GM19099 (cell line): Measurements from ENCODE around the gene KCTD20.

Experiments used
- POLR2A ChIP-seq: IDR thresholded peaks from 3 replicates; pipeline ENCODE4 v1.6.1; 2011; ENCODE audit warnings: low read depth; ENCODE audit not compliant: insufficient read length; ENCODE audit errors: extremely low read depth

KCTD20 gene

DNA sequence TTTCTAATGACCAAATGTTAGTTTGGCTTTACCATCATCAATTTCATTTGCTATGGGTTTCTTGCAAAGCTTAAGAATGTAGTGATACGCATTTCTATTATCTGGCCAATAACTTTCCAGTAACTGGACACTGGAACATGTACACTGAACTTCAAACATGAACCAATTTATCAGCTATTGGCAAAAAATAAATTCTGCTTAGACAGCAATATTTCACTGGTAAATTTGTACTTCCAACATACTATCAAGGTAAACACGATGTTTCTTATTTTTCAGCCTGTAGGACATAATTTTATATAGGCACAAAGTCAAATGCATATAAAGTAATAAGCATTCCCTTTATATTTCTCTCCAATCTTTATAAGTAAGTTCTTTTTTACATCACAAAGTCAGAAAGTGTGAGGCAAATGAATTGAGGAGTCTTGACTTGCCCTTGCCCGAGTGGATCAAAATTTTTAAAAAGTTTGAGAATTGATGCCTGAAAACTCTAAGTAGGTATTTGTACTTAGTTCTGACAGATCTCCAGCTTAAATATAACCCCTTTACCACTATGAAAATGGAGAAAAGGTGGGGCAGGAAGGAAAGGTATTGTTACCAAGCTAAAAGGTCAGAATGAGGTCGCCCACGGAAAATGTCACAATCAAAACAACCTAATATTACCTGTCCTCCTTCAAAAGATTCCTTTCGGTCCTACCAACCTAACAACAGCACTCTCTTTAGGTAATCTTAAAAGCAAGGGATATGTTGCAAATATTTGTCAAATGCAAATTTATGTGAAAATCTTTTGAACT lies 63.1 kb downstream of the KCTD20 start:
- TF ChIP-seq POLR2A: no peak

DNA sequence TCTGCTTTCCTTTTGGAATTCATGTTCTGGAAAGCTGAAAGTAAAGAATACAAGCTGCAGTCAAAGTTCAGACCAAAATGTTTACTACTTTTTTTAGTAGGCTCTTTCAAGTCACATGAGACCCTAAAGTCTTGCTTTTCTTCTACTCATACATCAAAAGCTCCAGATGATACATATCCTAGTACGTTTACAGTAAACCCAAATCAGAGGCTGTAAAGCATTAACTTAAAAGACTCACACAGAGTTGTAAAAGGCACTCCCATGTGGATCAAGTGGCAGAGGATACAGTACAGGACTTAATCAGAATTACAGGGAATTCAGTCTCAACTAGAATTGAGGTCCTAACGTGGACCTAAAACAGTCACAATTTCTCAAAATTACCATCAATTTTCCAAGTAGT lies 63.8 kb downstream of the KCTD20 start:
- TF ChIP-seq POLR2A: no peak

DNA sequence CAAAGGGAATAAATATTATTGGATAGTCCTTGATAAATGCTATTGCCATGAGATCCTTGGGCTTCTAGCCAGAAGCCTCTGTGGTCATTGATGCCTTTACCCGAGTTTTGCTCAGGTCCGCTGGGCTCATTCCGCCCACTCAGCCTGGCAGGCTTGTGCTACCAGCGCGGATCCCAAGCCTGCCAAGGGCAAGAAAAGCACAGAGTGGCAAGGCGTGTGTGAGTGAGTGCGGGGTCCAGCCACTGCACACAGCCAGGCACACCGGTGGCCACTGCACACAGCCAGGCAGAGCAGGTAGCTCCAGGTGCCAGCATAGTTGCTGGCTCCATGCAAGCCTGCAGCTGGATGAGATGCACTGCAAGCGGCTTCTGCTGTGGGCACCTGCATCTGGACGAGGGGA lies 65.7 kb downstream of the KCTD20 start:
- no peak for TF ChIP-seq POLR2A

- no peak for TF ChIP-seq POLR2A
Measured at GRCh38 chr6:36510365-36510764, 67.6 kb downstream of the KCTD20 start.

GRCh38 chr6:36514554-36515456 lies 72.0 kb downstream of the KCTD20 start:
- TF ChIP-seq POLR2A: no peak

DNA sequence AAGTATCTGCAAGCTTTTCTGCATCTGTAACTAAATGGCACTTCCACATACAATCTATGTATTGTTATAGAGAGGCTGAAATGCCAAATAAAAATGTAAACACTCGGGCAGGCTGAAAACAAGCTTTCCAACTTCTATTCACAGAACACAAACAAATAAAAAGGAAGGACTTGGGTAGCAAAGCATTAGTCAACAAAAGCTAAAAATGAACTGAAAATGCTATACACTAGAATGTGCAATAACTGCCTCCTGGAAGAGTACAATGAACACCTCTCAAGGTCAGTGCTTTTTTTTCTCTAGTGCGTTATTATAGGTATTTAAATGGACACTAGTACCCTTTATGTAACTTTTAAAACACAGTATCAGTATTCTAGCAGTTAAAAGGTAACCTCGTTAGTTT lies 73.0 kb downstream of the KCTD20 start:
- TF ChIP-seq POLR2A: no peak

- no peak for TF ChIP-seq POLR2A
Measured at GRCh38 chr6:36516559-36516958, 73.8 kb downstream of the KCTD20 start.

DNA sequence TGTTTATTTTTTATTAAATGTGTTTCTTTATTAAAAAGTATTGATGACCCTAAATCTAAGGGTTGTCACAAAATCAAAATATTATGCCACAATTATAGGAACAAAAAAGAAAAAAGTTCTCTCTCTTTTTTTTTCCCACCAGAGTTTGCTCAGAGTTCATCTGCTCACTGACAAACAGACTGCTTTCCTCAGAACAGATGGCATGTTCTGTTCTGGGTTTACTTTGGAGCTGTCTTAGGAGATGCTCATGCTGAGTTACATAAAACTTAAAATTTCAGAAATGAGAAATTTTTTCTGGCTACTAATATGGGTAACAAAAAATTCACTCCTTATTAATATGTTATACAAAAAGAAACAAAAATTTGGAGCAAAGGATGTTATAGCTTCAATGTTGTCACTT lies 74.2 kb downstream of the KCTD20 start:
- TF ChIP-seq POLR2A: no peak

DNA sequence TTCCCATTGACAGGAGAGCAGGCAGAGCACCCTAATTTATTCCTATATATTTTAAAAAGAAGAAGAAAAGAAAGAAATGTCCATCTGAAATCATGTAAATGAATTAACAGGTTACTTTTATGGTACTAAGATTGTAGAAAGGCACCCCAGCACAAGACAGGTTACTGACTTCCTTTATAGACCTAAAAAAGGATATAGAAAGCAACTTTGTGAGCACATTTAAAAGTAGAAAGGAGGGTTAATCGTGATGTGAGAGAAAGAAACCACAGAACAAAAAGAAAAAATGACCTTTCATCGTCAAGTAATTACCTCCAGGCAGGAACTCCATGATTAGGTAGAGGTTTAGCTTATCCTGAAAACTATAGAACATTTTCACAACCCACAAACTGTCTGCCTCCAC lies 74.6 kb downstream of the KCTD20 start:
- no peak for TF ChIP-seq POLR2A

DNA sequence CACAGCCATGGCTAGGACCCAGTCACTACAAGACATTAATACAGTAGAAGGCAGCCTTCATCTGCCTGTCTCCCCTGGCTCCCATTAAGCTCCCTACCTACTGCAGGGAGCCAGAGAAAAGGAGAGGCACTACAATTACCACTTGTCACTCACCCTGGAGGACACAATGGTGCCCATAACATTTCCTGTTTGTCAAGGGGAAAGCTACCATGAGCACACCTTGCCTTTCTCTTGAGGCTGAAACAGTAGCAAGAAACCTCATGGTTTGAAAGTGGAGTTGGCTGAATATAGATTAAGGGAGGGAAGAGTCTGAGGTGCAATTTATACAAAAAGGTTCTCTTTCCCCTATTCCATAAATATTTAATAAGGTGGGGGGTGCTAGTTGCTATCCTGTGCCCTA lies 76.6 kb downstream of the KCTD20 start:
- TF ChIP-seq POLR2A: no peak

DNA sequence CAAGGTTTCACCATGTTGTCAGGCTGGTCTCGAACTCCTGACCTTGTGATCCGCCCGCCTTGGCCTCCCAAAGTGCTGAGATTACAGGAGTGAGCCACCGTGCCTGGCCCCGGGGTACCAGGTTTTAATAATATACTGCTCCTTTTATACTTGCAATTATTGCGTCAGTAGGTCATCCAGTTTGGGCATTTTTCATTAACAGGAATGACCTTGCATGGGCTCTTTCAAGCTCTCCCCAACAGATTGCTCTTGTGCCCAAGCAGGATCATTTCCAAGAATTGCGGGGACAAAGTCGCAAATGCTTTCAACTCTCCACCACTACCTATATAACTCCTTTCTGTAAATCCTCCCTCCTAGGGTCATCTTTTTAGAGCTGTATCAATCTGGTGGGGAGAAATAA lies 80.7 kb downstream of the KCTD20 start:
- no peak for TF ChIP-seq POLR2A

DNA sequence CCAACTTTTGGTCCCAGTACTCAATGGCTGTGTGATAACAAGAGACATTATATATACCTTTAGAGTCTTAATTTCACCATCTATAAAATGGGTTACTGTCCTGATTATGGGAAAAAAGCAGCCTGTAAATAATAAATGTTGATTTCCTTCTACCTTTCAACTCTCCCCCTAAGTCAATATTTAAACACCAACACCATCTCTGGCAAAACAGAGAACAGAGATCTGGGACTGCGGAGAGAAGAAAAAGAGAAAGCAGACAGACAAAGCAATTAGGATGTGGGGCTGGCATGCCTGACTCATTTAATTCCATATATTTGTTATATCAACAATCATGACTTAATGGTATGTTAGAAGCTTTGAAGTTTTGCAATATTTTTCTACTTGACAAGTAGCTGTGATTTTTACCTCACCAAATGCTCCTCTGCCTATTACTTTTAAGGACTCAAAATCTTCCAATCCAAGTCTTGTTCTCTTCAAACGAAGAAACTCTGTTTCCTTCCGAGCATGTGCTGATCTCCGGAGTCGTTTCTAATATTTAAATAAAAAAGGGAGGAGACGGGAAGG lies 81.2 kb downstream of the KCTD20 start:
- no peak for TF ChIP-seq POLR2A

GRCh38 chr6:36524871-36525270 lies 82.1 kb downstream of the KCTD20 start:
- no peak for TF ChIP-seq POLR2A

DNA sequence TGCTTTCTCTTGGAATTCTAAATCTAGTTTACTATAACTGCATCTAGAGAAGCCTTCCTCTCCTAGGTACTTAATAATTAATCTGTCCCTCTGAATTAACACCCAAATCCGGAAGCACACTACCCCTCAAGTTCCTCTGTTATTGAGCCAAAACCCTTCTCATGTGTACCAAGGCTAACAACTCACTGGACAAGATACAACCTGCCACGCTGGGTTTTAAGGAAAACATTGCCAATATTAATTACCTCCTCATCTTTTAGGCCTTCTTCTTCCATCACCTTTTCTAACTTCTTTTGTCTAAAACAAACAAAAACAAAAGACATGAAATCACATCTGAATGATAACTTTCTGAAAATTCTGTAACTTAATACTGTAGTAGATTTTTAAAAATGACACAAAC lies 82.5 kb downstream of the KCTD20 start:
- no peak for TF ChIP-seq POLR2A

DNA sequence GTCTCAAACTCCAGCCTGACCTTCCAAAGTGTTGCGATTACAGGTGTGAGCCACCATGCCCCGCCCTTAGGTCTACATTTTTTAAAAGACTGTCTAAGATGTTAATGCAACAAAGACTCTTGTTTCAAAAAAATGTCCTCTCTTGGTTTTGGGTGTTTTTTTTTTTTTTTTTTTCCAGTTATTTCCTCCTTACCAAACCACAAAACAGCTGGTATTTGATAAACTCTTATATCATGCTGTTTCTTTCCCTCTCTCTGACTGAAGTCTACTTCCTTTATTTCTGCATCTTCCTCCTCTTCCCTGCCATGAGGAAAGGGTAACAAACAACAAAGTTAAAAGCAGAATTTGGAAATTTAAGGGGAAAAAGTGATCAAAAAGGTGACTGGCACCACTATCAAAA lies 83.3 kb downstream of the KCTD20 start:
- TF ChIP-seq POLR2A: no peak

DNA sequence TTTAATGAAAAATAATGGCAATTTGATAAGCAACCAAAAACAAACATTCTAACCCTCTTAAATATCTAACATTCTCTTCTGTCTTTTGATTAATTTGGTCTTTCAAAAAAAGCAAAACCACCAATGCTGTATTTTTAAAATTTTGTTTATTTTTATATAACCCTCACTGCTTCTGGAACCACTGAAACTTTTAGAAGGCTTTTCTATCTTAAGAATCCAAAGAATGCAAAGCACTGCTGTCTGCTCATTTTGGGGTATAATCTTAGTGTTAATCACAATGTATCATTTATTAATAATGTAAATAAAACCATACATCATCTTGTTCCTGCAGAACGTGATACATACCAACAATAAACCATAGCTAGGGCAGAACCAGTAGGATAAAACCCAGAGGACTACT lies 90.5 kb downstream of the KCTD20 start:
- no peak for TF ChIP-seq POLR2A

DNA sequence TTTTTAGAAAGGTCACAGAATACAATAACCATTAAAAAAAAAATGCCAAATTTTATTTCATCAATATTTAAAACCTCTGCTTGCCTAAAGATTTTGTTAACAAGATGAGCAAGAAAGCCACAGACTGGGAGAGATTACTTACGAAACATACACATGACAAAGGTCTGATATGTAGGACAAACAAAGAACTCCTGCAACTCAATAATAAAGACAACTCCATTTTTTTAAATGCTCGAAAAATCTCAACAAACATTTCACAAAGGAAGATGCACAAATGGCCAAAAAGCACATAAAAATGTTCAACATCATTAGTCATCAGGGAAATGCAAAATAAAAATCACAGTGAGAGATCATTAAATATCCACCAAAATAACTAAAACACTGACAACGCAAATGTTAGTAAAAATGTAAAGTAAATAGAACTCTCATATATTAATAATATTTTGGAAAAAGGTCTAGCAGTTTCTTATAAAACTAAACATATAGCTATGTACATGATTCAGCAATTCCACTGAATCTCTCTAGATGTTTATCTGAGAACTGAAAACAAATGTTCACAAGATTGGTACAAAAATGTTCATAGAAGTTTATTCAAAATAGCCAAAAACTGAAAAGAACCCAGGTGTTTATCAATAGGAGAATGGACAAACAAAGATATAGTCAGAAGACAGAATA lies 94.2 kb downstream of the KCTD20 start:
- TF ChIP-seq POLR2A: no peak
